ENCODE data around the gene CPM.

DNA sequence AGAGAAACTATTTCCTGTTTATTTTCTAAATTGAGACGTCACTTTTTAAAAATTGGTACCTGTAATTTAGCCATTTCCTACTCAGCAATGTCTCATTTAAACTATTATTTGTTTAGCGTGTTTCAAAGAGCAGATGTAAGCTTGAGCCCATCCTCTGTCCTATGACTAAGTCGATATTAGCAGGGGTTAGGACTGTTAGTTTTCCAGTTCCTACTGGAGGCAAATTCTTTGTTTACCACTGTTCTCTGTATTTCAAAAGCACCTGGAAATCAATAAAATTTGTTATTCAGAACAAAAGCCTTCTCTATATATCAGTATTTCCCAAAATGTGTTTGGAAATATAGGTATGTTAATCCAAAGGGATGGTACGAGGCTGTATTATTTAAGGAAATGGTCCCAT, 82.6 kb downstream of the CPM start:
- TF ChIP-seq, protein P1, sequence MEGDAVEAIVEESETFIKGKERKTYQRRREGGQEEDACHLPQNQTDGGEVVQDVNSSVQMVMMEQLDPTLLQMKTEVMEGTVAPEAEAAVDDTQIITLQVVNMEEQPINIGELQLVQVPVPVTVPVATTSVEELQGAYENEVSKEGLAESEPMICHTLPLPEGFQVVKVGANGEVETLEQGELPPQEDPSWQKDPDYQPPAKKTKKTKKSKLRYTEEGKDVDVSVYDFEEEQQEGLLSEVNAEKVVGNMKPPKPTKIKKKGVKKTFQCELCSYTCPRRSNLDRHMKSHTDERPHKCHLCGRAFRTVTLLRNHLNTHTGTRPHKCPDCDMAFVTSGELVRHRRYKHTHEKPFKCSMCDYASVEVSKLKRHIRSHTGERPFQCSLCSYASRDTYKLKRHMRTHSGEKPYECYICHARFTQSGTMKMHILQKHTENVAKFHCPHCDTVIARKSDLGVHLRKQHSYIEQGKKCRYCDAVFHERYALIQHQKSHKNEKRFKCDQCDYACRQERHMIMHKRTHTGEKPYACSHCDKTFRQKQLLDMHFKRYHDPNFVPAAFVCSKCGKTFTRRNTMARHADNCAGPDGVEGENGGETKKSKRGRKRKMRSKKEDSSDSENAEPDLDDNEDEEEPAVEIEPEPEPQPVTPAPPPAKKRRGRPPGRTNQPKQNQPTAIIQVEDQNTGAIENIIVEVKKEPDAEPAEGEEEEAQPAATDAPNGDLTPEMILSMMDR (IDR thresholded peaks at IDR 0.05), result no peak
- TF ChIP-seq POLR2A (IDR thresholded peaks at IDR 0.05) (no peak), EP300 (IDR thresholded peaks at IDR 0.05) (no peak)
